Measurements from ENCODE around the gene PITHD1.
A peak's percentile ranks its signal among the peaks of the same experiment; 100 is the strongest.

DNA sequence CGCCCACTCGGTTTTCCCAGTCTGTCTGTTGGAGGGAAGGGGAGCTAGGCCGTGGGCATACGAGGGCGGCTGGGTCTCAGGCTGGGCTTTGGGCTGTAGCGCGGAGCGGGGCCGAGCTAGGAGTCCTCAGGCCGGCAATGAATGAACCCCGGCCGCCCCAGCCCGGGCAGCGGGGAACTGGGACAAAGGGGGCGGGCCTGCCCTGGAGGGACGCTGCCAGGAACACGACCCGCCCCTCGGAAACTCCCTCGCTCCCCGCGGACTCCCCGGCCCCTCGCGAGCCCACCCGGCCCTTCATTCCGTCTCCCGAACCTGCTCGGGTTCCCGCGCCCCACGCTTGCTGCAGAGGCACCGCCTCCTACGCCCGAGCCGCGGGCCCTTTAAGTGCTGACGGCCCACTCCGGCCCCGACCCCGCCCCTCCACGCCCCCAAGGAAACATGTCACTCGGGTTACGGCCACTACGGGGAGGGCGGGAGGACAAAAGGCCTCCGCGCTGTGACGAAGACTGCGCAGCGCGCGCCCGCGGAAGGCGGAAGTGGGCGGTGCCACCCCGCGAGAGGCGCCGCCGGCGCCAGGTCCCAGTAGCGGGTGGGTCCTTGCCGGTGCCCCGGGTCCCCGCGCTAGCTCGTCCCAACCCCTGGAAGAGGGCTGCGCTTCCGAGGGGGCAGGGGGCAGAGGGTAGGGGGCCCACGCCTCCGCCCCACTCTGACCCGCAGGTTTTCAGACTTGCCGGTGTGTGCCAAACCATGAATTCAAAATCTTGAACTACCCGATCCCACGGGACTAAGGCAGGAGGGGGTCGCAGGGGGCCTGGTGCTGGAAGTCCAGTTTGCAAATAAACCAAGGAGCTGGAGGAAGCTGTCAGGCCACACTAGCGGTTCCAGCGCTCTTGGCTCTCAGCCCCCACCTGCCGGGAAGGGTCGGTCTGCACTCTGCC lies 22.5 kb downstream of the PITHD1 start, which contains the start of gene GALE:
- peak; percentile 77 to 83 (median 79) for TF ChIP-seq POLR2A (IDR thresholded peaks at IDR 0.05)
- TF ChIP-seq, protein P1, sequence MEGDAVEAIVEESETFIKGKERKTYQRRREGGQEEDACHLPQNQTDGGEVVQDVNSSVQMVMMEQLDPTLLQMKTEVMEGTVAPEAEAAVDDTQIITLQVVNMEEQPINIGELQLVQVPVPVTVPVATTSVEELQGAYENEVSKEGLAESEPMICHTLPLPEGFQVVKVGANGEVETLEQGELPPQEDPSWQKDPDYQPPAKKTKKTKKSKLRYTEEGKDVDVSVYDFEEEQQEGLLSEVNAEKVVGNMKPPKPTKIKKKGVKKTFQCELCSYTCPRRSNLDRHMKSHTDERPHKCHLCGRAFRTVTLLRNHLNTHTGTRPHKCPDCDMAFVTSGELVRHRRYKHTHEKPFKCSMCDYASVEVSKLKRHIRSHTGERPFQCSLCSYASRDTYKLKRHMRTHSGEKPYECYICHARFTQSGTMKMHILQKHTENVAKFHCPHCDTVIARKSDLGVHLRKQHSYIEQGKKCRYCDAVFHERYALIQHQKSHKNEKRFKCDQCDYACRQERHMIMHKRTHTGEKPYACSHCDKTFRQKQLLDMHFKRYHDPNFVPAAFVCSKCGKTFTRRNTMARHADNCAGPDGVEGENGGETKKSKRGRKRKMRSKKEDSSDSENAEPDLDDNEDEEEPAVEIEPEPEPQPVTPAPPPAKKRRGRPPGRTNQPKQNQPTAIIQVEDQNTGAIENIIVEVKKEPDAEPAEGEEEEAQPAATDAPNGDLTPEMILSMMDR (IDR thresholded peaks at IDR 0.05): peak in 1 of 7 experiments; percentile 25
